Stimulated activated CD4-positive, alpha-beta T cell treated with anti-CD3 and anti-CD28 coated beads, Interleukin-1b, Interleukin-23, amount 100 ng/mL, for 48 hours (primary cell): ENCODE data around the gene ZNF2.
A peak's percentile ranks its signal among the peaks of the same experiment; 100 is the strongest.

Experiments
- DNase-seq: peaks from one replicate; pipeline ENCODE4 v3.0.0-alpha.2; 2020

The ZNF2 gene

GRCh38 chr2:95207111-95207961 lies 41.7 kb downstream of the ZNF2 start, which contains the start of gene ZNF892:
Gene ZNF892, plus strand, starts transcription at chr2:95207521. Its CDS starts 295 bp downstream, at chr2:95207816.
- DNase-seq = peak; percentile 81

- DNase-seq = no peak
These were observed 42.5 kb downstream of the ZNF2 start for GRCh38 chr2:95208106-95208505.

DNA sequence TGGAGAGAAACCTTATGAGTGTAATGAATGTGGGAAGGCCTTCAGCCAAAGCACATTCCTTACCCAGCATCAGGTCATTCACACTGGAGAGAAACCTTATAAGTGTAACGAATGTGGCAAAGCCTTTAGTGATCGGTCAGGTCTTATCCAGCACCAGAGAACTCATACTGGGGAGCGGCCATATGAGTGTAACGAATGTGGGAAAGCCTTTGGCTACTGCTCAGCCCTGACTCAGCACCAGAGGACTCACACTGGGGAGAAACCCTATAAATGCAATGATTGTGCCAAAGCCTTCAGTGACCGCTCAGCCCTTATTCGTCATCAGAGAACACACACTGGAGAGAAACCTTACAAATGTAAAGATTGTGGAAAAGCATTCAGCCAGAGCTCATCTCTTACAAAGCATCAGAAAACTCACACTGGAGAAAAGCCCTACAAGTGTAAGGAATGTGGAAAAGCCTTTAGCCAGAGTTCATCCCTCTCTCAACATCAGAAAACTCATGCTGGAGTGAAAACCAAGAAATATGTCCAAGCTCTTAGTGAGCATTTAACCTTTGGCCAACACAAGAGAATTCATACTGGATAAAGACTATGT lies 49.5 kb downstream of the ZNF2 start:
- DNase-seq = no peak

DNA sequence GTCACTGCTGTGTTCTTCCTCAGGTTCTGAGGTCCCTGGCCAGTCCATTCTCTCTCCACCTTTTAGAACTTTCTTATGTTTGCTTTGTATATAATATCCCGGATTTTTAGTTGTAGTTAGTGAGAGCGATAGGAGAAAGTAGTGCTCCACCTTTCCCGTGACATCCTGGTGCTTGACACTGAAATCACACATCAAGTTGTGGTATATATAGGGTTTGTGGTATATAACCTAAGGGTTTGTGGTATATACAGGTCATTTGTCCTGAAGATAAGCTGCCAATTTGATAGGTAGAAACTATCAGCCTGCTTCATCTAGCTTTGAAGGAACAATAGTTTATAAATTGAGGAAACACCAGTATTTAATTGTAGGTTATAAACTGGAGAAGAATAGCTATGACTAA lies 54.8 kb downstream of the ZNF2 start:
- DNase-seq = no peak

DNA sequence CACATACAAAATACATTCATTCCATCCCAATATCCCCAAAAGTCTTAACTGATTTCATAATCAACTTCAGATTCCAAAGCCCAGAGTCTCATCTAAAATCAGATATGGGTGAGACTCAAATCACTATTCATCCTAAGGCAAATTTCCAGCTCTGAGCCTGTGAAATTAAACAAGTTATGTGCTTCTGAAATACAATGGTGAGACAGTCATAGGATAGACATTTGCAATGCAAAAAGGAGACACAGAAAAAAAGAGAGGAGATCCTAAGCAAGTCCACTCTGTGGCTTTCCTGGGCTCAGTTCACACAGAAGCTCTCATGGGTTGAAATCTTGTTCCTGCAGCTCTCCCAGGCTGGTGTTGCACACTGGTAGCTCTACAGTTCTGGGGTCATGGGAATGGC lies 60.0 kb downstream of the ZNF2 start:
- no peak for DNase-seq

DNA sequence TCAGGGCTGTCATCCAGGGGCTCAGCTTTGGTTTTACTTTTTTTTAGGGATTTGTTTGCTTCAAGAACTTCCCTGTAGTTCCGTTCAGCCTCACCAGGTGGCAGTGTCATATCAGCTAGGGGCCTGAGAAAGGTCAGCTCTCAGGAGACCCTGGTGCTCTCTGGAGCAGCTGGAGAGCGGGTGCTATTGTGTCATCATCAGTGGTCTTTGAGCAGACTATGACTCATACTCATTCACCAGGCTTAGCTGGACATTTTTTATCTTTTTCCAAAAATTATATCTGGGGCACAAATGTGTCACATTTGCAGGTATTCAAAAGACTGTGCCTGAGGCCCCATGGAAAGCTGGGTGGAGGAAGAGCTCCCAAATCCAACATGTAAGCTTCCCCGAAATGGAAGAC lies 66.1 kb downstream of the ZNF2 start:
- peak; percentile 22 for DNase-seq

- no peak for DNase-seq
These were observed 66.6 kb downstream of the ZNF2 start for GRCh38 chr2:95232232-95232631.
